ENCODE data around the gene ARFGAP1.

- TF ChIP-seq CTCF (IDR thresholded peaks at IDR 0.05) (no peak), KAT7 (CRISPR knock-in tag; IDR thresholded peaks at IDR 0.05; ENCODE audit: borderline replicate concordance) (no peak)
These were observed 16.1 kb downstream of the ARFGAP1 start for GRCh38 chr20:63288581-63289251.
